ENCODE data around the gene GCDH. TPM values are rescaled to one million over a fixed set of nuclear protein-coding genes. Genes with fewer than 3 reads are reported as not detected.
A peak's percentile ranks its signal among the peaks of the same experiment; 100 is the strongest.

The GCDH gene
- total and polyA plus RNA-seq, 8 donors = 17.5 to 30.8 (median 24.0) TPM; not detected in 1

- Histone ChIP-seq H3K27ac (peak within 1 kb of the TSS; percentile 95 to 99 (median 97)), H3K36me3 (peaks cover 75 to 78% (median 76%) of the 10 kb centered on the region in 4 donors), H3K4me3 (peak within 1 kb of the TSS; percentile 82 to 99 (median 88)), H3K27me3 (no peaks in the 10 kb centered on the region), H3K4me1 (peaks cover 32 to 75% (median 69%) of the 10 kb centered on the region in 4 donors), H3K9me3 (no peaks in the 10 kb centered on the region)
- 0 to 1% (median 1%) methylated on average over 25 to 62 of the region's 62 CpGs for WGBS, 5 donors
- peak; percentile 99 to 100 for DNase-seq
- TF ChIP-seq POLR2AphosphoS5 (IDR thresholded peaks at IDR 0.05) = peak; percentile 97 to 100 (median 99)
- peak in 2 of 4 donors; percentile 36 to 74 for TF ChIP-seq POLR2A (IDR thresholded peaks at IDR 0.05)
- peak in 1 of 7 experiments; percentile 6 for TF ChIP-seq CTCF (IDR thresholded peaks at IDR 0.05)
- TF ChIP-seq EP300 (IDR thresholded peaks at IDR 0.05) = no peak
- intact Hi-C loops (cut with DNase I; ENCODE audit: low total_unique reads) = no loop called here
Observed at GRCh38 chr19:12945479-12946091, 54.6 kb downstream of the GCDH start, which contains the start of gene RAD23A. TSS of gene RAD23A (plus strand) at chr19:12945862. CDS start at chr19:12945949, 87 bp downstream.

- WGBS, 5 donors = 0 to 1% (median 0%) methylated on average over 14 to 40 of the region's 40 CpGs
- no peaks in the 10 kb centered on the region for H3K9me3 ChIP-seq
Observed at GRCh38 chr19:12946092-12946721, 55.2 kb downstream of the GCDH start.

GRCh38 chr19:12946731-12947496, 56.0 kb downstream of the GCDH start:
- H3K36me3 ChIP-seq = peaks cover 75 to 78% (median 76%) of the 10 kb centered on the region in 4 donors
- 42 to 53% (median 45%) methylated on average over 14 of the region's 14 CpGs for WGBS, 5 donors
- peaks cover 21 to 61% (median 56%) of the 10 kb centered on the region in 4 donors for H3K4me1 ChIP-seq
- no peaks in the 10 kb centered on the region for H3K9me3 ChIP-seq
- peak overlapping the region; percentile 82 to 99 (median 88) for H3K4me3 ChIP-seq
- no peak for DNase-seq
- intact Hi-C loops (cut with DNase I; ENCODE audit: low total_unique reads) = no loop called here
- peak overlapping the region in 4 of 5 donors; percentile 96 to 99 (median 98) for H3K27ac ChIP-seq
- no peaks in the 10 kb centered on the region for H3K27me3 ChIP-seq
- no peak for TF ChIP-seq CTCF (IDR thresholded peaks at IDR 0.05)
- TF ChIP-seq EP300 (IDR thresholded peaks at IDR 0.05) = no peak
- TF ChIP-seq POLR2A (IDR thresholded peaks at IDR 0.05) = no peak
- TF ChIP-seq POLR2AphosphoS5 (IDR thresholded peaks at IDR 0.05) = no peak

More at GRCh38 chr19:12946092-12946721, 55.2 kb downstream of the GCDH start:
- peaks cover 75 to 78% (median 76%) of the 10 kb centered on the region in 4 donors for H3K36me3 ChIP-seq
- H3K4me1 ChIP-seq = peaks cover 26 to 68% (median 63%) of the 10 kb centered on the region in 4 donors
- H3K27ac ChIP-seq = peak overlapping the region; percentile 95 to 99 (median 97)
- intact Hi-C loops (cut with DNase I; ENCODE audit: low total_unique reads) = no loop called here
- H3K4me3 ChIP-seq = peak overlapping the region; percentile 82 to 99 (median 88)
- TF ChIP-seq EP300 (IDR thresholded peaks at IDR 0.05) = no peak
- TF ChIP-seq CTCF (IDR thresholded peaks at IDR 0.05) = no peak
- TF ChIP-seq POLR2AphosphoS5 (IDR thresholded peaks at IDR 0.05) = no peak
- no peak for TF ChIP-seq POLR2A (IDR thresholded peaks at IDR 0.05)
- no peaks in the 10 kb centered on the region for H3K27me3 ChIP-seq
- peak; percentile 77 to 91 for DNase-seq

All from stomach (tissue), 9 donors.